Measurements from ENCODE around the gene CREB3.

GRCh38 chr9:35732800-35733541 lies 505 bp downstream of the CREB3 start:
- TF ChIP-seq POLR2A (IDR thresholded peaks at IDR 0.05), result no peak
- TF ChIP-seq, protein P1, sequence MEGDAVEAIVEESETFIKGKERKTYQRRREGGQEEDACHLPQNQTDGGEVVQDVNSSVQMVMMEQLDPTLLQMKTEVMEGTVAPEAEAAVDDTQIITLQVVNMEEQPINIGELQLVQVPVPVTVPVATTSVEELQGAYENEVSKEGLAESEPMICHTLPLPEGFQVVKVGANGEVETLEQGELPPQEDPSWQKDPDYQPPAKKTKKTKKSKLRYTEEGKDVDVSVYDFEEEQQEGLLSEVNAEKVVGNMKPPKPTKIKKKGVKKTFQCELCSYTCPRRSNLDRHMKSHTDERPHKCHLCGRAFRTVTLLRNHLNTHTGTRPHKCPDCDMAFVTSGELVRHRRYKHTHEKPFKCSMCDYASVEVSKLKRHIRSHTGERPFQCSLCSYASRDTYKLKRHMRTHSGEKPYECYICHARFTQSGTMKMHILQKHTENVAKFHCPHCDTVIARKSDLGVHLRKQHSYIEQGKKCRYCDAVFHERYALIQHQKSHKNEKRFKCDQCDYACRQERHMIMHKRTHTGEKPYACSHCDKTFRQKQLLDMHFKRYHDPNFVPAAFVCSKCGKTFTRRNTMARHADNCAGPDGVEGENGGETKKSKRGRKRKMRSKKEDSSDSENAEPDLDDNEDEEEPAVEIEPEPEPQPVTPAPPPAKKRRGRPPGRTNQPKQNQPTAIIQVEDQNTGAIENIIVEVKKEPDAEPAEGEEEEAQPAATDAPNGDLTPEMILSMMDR (IDR thresholded peaks at IDR 0.05 in 4 of 5, conservative IDR thresholded peaks at IDR 0.05 in 1 of 5), result peak in 1 of 5 experiments; percentile 9
